Embryonic facial prominence (tissue), 1 donor: ENCODE measurements around the gene C20orf144.
A peak's percentile ranks its signal among the peaks of the same experiment; 100 is the strongest.

ENCODE experiments used
- DNase-seq: peaks from one replicate; pipeline ENCODE4 v3.0.0-alpha.2; 2016; ENCODE audit errors: extremely low spot score

The C20orf144 gene

DNA sequence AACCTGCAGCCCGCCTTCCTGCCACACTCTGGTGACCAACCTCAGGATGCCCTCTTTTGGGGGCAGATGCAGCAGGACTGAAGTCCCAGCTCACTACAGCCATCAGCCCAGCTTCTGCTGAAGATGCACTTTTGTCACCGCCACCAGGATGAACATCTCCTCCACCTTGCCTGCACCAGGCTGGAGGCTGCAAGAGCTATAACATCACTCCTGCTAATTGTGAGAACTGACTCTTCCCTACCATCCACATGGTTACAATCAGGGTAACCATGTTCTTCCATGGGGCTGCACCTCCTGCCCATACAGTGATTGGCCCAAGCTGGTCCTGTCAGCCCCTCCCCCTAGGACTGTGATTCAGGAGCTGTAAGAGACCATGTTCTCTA lies 2.6 kb downstream of the C20orf144 start:
- no peak for DNase-seq

DNA sequence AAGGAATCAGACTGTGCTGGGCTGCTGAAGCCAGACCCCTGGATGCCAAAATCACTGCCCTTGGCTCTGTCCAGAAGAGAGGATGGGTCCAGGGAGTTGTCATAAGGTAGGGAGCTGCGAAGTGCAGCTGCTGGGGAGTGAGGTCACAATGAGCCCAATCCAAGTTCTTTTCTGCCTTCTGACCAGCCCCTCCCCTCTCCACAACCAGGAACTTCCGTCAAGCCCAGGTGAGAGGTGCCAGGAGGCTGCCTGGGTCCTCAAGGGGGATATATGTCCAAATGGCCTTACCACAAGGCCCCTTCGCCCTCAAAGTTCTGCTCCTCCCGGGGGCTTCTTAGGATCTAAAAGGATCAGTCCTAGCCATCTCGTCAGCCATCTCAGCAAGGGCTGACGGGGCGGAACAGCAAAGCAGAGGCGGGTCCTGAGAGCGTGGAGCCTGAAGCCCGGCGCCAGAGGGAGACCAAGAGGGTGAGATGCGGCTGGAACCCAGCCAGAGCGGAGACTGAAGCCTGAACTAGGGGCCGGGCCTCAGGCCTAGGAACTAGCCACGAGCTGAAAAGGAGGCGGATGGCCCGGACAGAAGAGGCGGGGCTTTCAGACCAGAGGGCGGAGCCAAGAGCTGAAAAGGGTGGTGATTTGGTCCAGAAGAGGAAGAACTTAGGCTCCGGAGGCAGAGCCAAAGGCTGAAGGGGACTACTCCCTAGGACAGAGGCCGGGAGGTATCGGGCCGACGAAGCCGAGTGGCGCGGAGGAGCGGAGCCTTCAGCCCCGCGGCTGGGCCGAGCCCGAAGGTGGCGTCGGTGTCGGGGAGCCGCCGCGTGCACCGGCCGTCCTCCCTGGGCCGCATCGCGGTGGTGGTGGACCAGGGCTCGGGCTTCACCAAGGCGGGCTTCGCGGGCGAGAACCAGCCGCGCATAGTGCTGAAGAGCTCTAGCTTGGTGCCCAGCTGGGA lies 4.4 kb downstream of the C20orf144 start, which contains the start of gene ACTL10:
Gene ACTL10, plus strand, starts transcription at position 651 of the 952 bp plus-strand sequence. CDS start 555 bp downstream, outside the sequence.
- peak; percentile 70 for DNase-seq

DNA sequence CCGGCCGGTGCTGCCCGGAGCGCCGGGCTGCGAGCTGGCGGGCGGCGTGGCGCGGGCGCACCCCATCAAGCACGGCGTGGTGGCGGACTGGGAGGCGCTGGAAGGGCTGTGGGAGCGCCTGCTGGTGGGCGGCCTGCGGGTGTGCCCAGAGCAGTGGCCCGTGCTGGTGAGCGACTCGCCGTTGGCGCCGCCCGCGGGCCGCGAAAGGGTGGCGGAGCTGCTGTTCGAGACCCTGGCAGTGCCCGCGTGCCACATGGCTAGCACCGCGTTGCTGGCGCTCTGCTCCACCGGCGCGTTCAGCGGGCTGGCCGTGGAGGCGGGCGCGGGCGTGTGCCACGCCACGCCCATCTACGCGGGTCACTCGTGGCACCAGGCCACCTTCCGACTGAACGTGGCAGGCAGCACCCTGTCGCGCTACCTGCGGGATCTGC lies 5.1 kb downstream of the C20orf144 start:
- DNase-seq = no peak

DNA sequence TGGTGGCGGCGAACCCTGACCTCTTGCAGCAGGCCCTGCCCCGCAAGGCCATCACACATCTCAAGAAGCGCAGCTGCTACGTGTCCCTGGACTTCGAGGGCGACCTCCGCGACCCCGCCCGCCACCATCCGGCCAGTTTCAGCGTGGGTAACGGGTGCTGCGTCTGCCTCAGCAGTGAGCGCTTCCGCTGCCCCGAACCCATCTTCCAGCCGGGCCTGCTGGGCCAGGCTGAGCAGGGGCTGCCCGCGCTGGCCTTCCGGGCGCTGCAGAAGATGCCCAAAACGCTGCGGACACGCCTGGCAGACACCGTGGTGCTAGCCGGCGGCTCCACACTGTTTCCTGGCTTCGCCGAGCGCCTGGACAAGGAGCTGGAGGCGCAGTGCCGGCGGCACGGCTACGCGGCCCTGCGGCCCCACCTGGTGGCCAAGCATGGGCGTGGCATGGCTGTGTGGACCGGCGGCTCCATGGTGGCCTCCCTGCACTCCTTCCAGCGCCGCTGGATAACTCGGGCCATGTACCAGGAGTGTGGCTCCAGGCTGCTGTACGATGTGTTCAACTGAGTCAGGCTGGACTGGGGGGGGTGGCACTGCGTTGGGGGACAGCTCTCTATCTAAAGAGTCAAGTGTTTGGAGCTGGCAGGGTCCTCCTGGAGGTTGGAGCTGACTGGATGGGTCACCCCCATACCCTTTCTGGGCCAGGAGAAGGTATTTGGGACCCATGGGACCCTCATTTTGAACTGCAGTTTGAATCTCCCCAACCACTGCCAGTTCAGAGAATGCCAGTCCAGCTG lies 5.7 kb downstream of the C20orf144 start:
- DNase-seq = no peak

DNA sequence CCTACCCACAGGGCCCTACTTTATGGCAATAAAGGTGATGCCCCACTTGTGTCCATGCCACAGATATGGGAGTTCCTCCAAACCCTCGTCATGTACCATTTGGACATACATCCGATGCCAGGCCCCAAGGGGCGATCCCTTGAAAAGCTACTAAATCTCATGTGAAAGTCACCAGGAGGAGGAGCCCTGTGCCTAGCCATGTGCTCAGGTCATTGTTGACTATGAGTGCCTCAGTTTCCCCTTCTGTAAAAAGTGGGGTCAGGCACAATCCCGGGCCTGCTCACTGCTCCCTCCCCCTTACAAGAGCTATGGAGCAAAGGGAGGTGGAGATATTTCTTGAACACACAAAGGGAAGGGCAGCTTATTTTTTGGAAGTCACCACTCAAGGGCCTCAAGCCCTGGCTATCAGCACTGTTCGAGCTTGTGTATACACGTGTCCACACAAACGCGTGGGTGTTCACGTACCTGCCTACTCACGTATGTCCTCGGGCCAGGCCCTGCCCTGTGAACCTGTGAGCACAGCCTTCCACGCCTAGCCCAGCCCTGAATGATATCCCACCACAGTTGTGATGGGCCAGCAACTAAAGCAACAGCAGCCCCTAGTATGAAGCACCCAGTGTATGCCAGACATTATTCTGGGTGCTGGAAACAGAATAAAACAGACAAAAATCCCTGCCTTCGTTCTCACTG lies 6.5 kb downstream of the C20orf144 start:
- DNase-seq = no peak

DNA sequence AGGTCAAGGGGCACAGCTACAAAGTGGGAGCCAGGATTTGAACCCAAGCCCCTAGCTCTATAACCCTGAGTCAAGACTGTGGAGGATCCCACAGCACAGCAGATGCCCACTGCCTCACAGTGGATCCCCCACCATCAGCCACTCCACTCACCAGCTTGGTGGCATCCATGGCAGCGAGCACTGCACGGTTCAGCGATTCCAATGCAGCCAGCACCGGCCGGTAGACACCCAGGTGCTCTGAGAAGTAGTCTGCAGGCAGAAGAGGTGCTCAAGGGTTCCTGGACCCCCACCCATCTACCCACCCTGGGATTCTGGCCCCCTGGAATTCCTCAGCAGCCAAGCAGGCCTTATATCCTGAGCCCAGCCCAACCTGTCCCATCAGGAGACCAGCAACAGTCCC lies 7.1 kb downstream of the C20orf144 start:
- no peak for DNase-seq

DNA sequence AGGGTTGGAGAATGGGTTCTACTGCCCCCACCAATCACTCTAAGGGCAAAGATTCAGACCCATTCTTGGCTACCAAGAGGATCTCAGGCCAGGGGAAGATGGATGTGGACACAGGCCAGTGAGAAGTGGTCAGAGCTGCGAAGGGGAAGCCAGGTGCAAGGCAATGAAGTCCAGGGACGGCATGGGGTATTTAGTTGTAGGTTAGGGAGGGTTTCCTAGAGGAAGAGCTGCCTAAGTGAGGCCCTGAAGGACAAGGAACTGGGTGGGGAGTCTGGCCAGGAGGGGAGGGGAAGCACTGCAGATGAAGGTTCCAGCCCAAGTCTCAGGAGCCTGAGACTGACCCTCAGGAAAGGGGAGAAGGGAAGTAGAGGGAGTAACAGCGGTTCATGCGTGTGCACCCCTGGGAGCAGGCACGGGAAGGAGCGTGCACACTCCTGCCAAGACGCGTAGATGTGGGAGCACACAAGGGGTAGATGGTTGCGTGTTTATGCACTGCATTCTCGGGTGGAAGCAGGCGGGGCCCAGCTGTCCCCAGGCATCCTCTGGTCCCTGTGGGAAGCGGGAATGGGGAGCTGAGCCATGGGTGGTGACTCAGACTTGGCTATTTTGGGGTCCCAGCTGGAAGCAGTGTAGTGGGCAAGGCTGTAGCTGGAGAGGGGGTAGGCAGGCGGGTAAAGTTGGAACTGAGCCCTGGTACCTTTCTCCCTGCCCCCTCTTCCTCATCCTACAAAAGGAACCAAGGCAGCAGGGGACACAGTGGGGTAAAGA lies 7.9 kb downstream of the C20orf144 start:
- DNase-seq = no peak

DNA sequence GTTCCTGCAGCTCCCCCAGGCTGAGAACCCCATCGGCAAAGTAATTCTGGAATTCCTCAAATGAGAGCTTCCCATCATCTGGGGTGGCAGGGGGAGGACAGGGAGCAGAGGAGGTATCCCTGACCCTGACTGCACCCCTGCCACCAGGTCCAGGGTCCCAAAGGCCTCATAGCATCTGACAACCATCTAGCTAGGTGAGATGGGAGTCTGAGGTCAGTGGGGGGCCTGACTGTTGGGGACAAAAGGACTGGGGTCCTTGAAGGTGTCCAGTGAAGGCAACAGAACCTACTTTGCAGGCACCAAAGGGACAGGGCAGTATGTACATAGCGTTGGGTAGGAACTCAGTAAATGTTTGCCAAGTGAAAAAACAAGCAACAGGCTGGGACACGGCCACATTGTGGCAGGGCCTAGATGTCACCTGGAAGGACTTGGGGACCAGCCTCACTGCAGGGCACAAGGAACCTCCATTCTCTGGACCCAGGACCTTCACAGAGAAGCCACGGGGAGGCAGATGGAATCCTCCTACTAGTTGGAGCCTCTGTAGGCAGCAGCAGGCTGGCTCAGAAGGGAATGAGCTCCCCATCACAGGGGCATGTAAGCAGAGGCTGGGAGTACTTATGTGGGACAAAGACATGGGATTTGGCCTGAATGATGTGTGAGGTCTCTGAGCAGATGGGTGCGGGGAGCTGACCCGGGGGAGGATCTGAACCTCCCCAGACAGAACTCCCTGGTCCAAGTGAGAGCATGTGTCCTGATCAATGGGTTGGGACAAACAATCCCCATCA lies 8.8 kb downstream of the C20orf144 start:
- no peak for DNase-seq

DNA sequence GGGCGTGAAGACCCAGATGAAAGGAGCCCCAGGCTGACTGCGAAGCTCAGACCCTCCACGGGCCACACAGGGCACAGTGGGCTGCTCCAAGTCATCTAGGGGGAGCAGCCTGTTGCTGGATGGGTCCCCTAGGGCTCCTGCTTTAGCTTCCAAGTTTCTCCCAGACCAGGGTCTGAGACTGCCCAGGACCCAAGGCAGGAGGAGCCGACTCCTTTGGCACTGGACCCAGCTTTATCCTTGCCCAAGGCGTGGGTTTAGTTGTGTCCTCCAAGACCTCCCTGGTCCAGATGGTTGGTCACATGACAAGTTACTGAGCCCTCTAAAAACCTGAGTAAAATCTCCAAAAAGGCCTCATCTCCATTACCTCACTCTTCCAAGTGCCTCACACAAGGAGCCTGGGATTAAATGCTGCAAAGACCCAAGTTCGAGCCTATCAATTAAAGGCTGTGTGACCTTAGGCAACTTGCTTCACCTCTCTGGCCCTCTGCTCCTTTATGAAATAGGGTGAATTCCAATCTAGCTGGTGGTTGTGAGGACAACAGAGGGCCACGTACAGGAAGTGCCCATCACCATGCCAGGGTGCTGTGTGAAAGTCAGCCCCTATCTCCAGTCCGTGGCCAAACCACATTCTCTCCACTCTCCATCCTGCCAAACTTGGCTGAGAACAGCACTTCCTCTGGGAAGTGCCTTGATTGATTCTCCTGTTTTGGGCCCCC lies 9.6 kb downstream of the C20orf144 start:
- no peak for DNase-seq

DNA sequence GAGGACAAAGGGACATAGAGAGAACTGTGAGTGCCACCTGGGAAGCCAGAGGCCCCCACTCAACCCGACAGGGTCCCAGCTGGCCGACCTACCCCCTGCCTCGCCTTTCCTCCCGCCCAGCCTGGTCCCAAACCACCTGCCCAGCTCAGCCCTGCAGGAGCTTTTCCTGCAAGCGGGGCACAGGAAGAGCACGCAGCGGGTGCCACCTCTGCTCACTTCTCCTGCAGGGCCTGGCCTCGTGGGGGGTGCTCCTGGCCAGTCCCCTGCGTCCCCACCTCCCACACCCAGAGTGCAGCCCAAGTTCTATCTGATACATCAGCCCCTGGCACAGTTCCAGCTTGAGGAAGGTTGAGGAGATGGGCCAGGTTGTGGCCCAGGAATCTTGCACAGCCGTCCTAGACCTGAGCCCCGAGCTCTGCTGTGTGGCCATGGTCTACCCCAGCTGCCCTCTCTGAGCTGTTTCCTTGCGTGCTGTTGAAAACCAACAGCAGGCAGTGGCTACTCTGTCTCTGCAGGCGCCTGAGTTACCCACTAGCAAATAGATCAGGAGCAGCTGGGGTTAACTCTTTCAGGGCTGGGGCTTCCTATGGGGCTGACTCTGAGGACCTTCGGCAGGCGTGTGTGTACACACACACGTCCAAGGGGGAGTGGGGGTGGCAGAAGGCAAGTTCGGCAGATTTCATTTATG lies 10.4 kb downstream of the C20orf144 start:
- DNase-seq = no peak

DNA sequence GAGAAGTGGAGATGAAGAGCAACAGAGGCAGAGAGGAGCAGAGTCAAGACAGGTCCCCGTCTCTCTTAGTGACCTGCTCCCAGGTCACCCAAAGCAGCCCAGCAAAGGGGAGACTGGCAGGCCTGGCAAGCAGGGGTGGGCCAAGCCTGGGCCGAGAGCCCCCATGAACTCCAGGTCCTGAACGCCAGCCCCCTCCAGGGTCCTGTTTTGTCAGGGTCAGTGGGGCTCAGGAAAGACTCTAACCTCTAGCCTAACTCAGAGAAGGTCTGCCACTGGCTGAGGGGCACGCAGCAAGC lies 10.9 kb downstream of the C20orf144 start:
- DNase-seq = no peak

DNA sequence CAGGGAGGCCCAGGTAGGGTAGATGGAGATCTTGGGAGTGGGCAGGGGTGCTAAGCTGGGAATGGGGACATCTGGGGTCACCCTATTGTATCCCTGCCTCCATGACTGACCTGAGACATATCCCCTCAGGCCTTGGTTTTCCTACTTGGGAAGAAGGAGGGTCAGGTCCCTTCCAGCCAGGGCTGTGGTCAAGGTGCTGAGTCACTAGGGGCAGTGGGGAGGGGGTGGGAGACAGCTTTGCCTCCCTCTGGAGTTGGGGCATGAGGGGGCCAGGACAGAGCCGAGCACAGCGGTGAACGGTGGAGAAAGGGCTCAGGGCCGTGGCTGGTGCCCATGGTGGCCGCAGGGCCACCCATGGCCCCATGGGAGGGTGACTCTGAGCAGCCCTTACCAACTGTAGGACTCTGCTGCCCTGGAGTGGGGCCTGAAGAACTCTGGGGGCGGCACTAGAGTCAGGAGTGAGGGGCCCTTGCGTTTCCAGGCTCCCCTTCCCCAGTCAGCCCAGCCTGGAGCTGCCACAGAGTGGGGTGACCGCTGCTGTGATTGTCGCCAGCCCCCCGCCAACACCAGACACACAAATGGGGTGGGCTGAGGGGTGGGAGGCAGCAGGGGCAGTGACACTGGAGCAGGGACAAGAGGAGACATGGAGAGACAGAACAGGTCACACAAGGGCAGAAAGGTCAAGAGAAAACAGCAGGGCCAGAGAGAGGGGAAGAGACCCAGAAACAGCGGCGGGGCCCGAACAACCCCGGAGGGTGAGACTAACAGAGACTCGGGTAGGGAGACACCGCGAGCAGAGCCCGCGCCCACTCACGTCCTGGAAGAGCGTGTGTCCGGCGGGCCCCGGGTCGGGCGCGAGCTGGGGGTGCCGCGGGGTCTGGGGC lies 11.5 kb downstream of the C20orf144 start:
- no peak for DNase-seq

DNA sequence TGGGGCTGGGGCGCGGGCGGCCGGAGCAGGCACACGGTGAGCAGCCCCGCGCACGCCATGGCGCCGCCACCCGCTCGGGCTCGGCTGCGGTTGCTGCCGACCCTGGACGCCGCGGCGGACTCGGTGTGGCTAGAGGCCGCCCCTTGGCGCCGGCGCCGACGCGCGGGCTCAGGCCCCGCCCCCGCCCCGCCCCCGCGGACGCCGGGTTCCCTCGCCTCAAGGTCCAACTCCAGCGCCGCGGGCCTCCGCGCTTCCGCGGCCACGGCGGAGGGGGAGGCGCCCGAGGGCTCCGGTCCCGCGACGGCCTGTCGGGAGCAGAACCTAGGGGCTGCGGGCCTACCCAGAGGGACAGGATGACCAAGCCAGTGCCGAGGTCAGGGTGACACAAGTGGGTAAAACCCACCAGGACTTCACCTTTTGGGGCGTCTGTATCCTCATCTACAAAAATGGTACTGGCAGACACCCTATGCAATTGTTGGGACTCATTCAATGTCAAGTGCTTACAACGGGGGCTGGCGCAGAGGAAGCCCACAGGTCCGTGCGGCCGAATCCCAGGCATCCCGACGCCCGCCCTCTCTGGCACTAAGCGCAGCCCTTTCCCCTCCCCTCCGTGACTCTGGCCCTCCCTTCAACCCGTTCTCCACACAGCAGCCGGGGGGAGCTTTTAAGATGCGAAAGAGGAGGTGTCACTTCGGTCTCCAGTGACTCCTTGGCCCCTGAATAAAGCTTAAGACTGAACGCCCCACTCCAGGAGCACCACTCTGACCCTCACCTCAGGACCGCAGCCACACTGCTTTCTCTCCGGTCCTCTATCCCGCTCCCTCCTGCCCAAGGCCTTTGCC lies 12.4 kb downstream of the C20orf144 start, which contains the start of gene NECAB3:
Gene NECAB3, minus strand, starts transcription at position 135 of the 842 bp plus-strand sequence. Its CDS starts 76 bp downstream, at position 59.
- no peak for DNase-seq

DNA sequence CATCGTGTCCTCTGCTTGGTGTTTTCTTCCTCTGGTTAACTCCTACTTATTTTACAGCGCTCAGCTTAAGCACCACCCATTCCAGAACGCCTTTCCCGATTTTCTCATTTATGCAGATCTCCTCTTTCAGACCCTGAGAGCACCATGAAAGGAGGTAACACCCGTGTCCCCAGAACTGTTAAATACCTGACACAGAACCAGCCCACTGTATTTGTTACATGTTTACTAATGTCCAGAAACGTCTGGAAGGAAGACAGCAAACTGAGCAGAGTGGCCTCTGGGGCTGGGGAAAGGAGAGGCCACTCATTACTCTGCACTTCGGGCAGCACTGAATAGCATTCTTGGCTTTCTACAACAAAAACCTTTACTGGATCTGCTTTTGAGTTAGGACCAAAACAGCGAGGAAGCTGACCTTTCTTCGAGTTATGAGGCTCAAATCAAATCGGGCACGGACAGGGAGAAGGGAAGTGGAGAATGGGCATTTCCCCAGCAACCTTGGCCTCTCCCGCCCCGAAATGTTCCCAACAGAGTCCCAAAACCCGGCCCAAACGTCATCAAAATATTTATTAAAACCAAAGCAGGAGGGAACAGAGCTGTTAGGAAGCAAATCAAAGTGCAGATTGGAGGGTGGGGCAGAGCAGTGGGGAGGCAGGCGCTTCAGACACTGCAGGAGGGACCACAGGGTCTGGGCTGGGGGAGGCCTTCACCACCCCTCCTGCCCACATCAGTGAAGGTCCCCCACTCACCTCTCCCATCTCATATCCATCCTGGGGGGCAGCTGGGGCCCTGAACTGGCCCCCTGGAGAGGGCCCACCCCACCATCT lies 13.2 kb downstream of the C20orf144 start:
- no peak for DNase-seq

DNA sequence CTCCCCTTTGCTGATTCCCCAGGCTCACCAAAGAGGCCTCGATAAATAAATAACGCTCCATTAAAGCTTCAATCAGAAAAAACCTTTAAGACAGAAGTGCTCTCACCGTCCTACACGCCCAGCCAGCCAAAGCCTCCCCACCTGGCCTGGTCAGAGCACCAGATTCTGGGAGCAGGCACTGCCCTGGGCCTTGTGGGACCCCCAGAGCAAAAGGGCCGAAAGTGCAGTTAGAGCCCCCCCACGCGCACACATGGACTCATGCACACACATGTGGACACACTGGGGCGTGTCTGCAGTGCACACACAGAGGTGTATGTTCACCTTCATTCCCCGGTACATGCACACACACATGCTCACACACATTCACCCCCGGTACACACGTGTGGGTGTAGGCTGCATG lies 14.0 kb downstream of the C20orf144 start:
- DNase-seq = no peak
